Measurements from ENCODE around the gene OPCML.

GRCh38 chr11:132850266-132850665, 682.0 kb downstream of the OPCML start:
- TF ChIP-seq CTCF (conservative IDR thresholded peaks at IDR 0.05 in 1 of 2, IDR thresholded peaks at IDR 0.05 in 1 of 2; ENCODE audit: low read depth in 1 of 2, low read length in 2 of 2) (no peak), EZH2 (IDR thresholded peaks at IDR 0.05; ENCODE audit: low read length, missing control alignments) (no peak)
